Activated naive CD8-positive, alpha-beta T cell treated with anti-CD3 and anti-CD28 coated beads, Interleukin-2, amount 50 U/mL, for 16 hours (primary cell): ENCODE data around the gene MCF2L.

Experiments
- DNase-seq: peaks from one replicate; pipeline ENCODE4 v3.0.0-alpha.2; 2020; ENCODE audit warnings: low read depth, low spot score

The MCF2L gene

DNA sequence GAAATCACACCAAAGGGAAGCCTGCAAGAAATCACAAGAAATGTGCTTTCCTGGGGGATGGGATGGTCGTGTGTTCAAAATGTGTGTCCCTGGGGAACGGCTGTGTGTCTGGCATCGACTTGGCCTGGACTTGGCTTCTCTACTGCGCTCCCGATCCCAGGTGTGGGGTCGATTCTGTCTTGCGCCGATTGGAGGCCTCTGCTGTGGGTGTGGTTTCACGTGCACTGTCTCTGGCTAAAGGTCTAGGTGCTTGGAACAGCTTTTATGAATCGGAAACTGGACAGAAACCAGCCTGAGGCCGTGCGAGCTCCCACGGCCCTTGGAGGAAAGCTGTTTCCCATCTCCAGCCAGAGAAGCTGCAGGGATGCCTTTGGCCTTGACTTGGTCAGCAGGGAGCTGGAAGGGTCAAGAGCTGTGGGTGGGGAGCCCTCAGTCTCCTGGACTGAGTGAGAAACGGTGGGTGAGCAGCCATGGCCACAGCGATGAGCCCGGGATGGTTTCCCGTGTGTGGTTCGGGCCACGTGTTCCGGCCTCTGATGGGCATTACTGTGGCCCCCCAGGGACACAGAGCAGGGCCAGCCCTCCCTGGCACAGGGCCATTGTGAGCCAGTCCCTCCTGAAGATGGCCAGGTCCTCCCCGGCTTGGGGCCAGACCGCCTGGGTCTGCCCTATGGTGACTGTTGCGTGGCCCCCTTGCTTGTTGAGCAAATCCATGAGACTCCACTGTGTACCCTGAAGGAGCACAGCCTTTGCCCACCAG lies 29.7 kb downstream of the MCF2L start:
- no peak for DNase-seq

DNA sequence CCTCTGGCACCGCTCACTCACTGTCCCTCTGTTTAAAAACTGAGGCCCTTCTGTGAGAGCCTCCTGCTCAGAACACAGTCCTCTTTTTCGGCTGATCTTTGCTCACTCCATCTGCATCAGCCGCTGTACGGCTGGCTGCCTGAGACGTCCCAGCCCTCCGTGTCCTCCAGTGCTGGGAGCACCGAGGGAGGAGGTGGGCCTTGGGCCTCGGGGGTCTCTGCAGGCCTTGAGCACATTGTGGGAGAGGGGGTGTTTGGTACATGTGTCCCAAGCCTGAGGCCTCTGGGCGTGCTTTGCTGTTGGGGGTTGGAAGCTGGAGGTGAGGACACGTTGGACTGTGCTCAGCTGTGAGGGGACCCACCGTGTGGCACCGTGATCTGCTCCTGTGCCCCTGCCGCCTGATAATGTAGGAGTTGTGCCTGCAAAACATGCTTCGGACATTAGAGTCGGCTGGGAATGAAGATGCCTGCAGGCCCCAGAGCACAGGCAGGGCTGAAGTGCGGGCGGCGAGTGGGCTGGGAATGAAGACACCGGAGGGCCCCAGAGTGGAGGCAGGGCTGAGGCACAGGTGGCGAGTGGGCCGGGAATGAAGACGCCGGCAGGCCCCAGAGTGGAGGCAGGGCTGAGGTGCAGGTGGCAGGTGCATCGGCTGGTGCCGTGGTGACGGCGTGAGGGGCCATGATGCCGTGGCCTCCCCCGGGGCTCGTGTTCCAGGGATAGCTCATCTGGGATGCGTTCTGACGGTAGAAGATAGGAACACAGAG lies 30.6 kb downstream of the MCF2L start:
- DNase-seq, result no peak

DNA sequence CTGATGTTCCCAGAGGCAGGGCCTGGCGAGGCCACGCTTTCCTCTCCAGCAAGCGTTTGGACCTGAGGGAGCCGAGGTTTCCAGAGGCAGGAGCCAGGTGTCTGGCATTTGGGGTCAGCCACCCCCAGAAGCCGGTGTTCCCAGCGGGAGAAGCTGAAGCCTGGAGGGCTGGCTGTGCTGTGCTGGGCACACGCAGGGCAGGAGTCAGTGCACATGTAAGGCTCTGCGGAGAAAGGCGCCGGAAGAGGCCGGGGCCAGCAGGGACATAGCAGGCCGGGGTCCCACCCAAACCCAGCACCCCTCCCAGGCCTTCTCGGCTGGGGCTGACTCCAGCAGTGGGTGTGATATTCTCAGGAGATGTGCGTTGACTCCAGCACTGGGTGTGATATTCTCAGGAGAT lies 31.6 kb downstream of the MCF2L start:
- DNase-seq, result no peak

DNA sequence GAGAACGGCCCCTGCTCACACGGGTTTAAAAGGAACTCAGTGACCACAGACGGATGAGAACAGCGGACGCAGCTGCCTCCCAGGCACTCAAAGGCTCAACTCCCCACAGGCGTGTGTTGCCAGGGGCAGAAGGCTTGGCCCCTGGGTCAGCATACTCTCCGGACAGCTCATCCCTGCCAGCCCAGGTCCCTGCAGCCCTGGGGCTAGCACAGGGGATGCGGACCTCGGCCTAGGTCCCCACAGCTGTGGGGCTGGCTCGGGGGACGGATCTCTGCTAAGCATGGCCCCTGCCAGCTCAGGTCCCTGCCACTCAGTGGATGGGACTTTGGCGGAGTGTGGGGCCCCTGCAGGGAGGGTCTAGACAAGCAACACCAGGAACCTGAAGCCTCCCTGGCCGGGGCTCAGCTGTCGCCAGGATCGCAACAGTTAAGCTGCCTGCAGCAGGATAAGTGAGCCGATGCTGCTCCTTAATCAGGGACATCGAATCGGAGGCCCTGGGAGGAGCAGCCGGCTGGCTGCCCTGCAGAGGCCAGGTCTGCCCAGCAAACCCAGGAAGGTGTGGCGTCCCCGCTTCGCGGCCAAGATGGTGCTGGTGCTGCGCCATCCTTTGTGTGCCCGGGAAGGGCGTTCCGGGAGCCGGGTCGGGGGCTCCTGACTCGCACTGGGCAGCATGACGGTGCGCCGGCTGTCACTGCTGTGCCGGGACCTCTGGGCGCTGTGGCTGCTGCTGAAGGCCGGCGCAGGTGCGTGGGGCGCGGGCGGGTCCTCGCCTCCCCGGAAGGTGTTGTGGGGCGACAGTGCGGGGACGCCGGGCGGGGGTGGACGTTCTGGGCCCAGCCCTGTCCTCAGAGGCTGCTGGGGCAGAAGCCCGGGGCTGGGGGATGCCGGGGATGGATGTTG lies 32.5 kb downstream of the MCF2L start:
- DNase-seq, result no peak

DNA sequence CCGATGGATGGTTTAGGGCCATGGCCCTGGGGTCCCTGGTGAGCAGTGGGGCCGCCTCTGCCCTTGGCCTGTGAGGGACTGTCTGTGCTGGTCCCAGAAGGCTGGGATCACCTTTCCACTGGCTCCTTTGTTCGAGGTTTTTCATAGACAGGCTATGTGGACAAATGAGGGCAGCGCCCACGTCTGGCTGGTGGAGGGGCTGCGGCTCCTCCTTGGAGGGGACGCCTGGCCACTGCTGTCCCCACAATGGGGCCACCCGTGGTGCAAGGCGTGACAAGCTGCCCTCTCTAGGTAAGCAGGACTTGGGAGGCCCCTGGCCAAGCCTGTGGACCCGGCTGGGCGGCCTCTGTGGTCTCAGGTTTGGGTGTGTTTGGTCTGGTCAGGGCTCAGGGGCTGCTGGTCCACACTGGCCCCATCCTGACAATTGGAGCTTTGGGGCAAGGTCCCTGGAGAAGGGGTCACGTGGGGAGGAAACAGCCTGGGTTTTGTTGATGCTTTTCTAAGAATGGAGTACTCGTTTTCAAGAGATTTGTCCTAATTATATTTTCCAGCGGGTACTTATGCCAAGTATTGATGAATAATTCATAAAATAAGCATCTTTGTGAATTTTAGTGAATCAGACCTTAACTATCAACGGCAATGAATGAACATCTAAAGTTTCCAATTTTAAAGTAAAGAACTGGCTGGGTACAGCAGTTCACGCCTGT lies 33.3 kb downstream of the MCF2L start:
- no peak for DNase-seq

DNA sequence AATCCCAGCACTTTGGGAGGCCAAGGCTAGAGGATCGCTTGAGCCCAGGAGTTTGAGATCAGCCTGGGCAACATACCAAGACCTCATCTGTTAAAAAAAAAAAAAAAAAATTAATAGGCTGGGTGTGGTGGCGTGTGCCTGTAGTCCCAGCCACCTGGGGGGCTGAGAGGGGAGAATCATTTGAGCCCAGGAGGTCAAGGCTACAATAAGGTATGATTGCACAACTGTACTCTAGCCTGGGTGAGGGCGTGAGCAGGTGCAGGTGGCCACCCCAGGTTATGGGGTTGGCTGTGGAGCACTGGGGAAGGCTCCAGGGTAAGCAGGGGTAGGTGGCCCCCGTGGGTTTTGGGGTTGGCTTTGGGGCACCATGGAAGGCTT lies 33.9 kb downstream of the MCF2L start:
- no peak for DNase-seq

DNA sequence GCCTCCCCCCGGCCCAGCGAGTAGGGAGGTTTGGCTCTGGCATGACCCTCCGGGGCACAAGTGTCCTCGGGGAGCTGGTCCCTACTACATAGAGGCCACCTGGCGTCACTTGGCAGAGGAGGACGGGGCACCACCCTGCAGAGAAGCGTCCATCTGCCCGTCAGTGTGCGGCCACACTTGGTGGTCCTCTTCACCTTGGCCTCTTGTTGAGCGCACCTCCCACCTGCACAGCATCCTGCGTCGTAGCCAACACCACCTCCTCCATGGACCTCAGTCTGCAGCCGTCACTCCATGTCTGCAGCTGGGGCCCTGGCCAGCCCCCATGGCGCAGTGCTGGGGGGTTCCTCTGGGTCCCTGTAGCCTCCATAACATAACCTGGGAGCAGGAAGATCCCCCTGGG lies 35.1 kb downstream of the MCF2L start:
- DNase-seq, result no peak

DNA sequence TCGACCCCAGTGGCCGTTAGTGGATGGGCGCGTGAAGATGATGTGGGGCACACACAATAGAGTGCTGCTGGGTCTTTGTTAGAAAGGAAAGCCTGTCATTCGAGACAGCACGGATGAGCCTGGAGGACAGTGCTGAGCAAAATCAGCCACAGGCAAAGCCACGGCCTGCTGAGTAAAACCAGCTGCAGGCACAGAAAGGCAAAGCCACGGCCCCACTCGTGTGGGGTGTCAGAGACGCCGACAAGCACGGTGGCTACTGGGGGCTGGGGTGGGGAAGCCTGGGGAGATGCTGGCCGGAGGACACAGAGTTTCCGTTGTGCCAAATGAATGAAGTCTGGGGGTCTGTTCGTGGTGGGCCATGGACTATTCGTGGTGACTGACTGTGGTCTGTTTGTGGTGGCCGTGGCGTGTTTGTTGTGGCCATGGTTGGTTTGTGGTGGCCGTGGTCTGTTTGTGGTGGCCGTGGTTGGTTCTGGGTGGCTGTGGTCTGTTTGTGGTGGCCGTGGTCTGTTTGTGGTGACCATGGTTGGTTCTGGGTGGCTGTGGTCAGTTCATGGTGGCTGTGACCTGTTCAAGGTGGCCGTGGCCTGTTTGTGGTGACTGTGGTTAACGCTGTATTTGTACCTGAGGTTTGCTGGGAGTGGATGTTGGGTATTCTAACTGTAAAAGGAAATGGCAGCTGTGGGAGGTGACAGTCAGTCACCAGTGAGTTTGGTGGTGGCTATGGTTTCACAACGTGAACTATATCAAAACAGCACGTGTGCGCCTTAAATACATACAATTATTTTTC lies 36.3 kb downstream of the MCF2L start:
- DNase-seq, result no peak

DNA sequence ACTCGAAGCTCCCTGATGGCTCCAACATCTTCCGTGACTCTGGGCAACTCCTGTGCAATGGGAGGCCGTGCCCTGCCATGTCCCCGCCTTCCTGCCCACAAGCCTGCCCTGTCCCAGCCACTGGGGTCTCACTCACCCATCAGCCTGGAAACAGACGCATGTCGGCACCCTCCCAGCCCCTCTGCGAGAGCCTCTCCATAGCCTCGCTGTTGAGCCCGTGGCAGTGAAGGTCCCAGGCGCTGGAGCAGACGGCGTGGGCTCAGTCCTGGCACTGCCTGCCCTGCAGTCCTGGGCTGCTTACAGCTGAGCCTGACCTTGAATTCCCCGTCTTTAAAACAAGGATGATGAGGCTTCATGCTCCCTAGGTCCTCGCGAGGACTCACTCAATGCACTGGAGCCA lies 37.0 kb downstream of the MCF2L start:
- no peak for DNase-seq

DNA sequence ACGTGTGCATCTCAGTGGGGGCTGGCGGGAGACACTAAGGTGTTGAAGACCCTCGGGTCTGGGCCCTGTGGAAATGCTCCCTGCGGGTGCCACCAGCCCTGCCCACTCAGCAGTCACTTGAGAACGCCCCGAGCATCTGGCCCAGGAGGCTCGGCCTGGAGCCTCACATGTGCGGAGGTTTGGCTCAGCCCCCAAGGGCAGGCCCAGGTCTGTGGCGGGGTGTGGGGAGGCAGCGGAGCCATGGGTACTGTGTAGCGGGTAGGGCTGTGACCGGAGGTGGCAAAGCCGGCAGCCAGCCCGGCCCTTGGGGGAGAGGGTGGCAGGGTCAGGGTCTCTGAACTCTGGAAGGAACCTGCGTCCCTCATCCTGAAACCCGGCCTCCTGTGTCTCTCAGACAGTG lies 37.6 kb downstream of the MCF2L start:
- no peak for DNase-seq

DNA sequence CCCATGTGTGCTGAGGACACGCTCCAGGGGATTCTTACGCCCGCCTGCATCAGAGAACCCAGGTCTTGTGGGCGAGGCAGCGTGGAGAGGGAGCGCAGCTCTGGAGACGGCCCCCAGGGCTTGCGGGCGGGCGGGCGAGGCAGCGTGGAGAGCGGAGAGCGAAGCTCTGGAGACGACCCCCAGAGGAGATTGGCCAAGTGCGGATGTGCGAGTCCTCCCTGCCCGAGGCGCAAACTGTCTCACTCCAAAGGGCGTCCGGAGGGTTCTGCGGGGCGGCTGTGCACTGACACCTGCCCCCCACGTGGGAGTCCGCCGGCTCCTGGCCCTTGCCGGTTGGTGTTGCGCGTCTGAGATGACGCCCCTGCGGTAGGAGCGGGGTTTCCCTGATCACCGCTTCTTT lies 39.8 kb downstream of the MCF2L start:
- DNase-seq, result no peak

DNA sequence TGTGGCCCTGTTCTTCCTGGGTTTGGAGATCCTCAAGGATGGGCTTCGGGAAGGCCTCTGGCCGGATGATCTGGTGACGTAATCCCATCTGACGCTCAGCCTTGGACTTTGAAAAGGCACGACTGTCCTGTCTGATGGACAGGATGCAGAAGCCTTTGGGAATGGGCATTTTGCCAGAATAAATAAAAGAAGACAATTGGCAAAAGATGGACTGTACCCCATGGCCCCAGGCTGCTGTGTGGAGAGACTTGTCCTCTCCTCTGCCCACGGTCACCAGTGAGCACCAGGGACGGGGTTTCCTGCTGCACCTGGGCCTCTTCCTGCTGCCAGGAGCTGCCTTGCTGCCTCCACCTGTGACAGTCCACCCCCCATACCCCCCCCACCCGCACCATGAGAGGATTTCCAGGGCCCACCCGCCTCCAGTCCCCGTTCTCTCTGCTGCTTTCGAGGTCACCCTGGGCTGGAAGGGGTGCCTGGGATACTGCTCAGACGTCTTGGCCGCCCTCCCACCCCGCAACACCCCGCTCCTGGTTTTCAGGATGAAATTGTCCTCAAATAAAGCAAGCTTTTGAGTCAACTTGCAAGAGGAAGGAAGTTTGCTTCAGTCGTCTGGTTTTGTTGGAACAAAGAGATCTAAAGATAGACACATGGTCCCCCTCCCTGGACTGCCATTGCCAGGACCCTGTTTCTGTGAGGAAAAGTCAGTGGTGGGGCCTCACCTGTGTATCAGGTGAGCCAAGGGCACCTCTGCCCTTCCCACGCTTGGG lies 40.9 kb downstream of the MCF2L start:
- no peak for DNase-seq

DNA sequence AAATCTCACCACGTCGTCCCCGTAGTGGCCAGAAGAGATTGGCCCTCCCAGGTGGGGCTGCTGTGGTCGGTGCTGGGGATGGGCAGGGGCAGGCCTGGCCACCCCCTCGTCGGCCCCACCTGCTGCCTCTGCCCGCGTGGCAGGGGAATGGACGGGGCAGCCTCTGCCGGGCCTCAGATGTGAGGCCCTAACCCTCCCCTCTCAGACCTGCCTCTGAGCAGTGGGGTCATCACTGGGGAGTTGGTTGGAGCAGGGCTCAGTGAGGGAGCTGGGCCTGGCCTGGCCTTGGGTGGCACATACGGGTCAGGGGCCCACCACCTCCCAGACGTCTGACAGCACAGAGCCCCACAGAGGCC lies 41.5 kb downstream of the MCF2L start:
- DNase-seq, result no peak

DNA sequence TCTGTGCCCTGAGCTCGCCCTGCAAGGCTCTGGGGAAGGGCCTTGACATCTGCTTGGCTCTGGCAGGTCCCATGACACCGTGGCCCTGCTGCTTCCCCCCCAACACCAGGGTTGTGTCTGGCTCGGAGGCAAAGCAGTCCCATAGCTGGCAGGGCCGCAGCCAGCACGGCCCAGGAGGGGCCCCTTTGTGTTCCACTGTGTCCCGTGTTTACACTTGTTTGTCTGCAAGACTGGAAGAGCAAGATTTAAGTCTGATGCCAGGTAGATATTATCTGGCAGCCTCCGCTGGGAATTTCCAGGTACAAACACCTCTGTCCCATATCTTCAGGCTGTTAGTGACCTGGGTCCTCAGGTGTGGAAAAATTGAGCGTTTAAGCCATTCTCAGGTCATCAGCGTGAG lies 44.3 kb downstream of the MCF2L start:
- DNase-seq, result no peak

DNA sequence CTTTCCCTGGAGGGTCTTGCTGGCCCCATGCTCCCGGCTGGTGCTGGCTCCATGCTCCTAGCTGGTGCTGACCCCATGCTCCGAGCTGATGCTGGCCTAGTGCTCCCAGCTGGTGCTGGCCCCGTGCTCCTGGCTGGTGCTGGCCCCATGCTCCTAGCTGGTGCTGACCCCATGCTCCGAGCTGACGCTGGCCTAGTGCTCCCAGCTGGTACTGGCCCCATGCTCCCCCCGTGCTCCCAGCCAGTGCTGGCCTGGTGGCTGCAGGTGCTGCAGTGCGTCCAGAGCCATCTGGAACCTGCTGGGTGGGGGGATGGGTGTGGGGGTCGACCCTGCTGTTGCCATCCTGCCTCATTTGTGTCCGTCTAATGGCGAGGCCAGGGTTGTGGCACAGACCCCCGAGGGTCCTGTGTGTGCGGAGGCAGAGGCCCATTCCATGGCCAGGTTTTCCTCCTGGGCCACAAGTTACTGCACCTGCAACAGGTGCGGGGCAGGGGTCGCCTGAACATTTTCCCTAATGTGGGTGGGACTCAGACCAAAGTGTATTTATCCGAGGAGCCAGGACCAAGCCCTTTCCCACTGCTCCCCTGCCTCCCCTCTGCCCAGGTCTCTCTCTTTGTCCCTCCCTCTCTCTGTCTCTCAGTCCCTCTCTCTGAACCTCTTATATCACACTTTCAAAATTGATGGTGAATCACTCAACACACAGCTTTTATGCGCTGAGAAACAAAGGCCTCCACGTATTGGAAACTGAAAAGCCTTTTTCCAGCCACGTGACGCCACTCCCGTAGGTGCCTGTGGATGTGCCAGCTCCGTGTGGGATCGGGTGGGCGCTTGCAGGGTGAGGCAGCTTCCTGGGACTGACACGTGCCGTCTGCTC lies 45.1 kb downstream of the MCF2L start:
- no peak for DNase-seq

DNA sequence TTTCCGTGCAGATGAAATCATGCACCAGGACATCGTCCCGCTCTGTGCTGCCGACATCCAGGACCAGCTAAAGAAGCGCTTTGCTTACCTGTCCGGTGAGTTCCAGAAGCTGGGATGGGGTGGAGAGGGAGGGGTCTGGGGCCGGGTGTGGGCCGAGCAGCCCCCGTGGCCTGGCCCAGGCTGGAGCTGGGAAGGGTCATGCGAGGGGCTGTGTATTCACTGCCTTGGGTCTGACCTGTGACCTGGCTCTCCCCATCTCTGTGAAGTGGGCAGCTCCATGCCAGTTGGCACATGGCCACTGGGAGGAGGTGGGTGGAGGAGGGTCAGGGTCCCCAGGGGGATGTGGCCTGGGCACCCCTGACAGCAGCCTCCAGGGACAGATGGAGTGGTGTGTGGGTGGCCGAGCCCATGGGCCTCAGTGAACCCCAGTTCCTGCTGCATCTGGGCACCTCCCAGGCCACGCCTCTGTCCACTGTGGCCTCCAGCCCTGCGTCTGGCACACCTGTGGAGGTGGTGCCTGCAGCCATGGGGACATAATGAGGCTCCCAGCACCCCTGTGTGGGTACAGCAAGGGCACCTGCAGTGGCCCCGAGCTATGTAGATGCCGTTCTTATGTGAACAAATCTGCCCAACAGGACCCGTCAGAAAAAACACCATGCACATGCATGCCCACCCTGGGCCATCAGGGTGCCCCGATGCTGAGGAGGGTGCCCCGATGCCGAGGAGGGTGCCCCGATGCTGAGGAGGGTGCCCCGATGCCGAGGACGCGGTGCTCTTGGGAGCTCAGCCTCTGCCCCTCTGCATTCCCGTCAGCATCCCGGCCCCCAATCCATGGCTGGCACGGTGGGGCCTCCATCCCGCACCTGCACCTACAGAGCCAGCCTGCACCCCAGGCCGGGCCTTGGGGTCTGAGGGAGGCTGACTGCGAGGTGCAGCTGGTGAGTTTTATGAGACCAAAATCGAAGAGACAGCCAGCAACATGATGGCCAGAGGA lies 46.0 kb downstream of the MCF2L start:
- no peak for DNase-seq

DNA sequence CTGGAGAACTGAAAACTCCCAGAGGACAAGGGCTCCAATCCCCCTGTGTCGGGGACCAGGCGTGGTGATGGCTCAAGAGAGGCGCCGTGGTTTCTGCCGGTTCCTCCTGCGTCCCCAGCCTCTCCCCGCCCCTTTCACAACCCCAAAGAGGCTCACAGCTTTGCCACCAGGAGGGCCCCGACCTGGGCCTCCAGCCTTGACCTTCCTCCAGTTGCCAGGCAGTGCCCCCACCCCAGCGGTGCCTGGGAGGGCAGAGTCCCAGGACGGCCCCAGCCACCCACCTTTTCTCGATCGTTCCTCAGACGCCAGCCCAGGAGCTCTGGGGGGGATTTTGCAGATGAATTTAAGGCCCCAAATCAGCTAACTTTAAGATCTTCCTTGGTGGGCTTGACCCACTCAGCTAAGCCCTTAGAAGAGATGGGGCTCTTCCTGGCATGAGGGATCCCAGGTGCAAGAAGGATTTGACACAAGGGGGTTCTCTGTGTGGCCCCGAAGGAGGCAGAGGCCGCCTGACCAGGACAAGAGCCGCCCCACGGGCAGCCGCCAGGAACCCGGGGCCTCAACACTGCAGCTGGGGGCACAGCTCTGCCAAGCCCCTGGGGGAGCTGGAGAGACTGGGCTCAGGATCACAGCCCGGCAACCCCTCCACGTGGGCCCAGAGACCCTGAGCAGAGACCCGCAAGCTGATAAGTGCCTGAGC lies 47.0 kb downstream of the MCF2L start:
- DNase-seq, result no peak
